HepG2 (cell line): ENCODE measurements around the gene LRPPRC. TPM values are rescaled to one million over a fixed set of nuclear protein-coding genes. Genes with fewer than 3 reads are reported as not detected.

Experiments used
- ATAC-seq: fragments of 200-7000 bp; cut with Tn5 transposase; 3 replicates; pipeline ENCODE4 v1.9.1; 2020; ENCODE audit warnings: mild to moderate bottlenecking, moderate library complexity
- BruUV-seq: library from RNA; stranded (reverse); fragments of 400-500 nt; replicated peaks from 2 replicates; lab custom pipeline; 2021; lab: Mats Ljungman, UMichigan
- CTCF ChIA-PET: fragments of 300-600 bp; formaldehyde crosslinking; extraction: SDS; loops from one replicate; lab custom pipeline; 2021; ENCODE audit warnings: low total read pairs, inconsistent platforms, low intra/inter-chr PET ratio; lab: Yijun Ruan, JAX
- POLR2A ChIA-PET: fragments of 350-600 bp; sonication (Branson Sonifier 250); formaldehyde crosslinking; loops from one replicate; lab custom pipeline; 2020; ENCODE audit warnings: antibody characterized with exemption, inconsistent platforms; lab: Yijun Ruan, JAX
- DNase-seq: peaks from one replicate; pipeline ENCODE4 v3.0.0-alpha.2; 2015; ENCODE audit warnings: low spot score
- FAIRE-seq: peaks from 3 replicates; lab custom pipeline; 2011; peaks lifted over from hg19 to GRCh38; lab: Jason Lieb, UNC
- H2AFZ ChIP-seq: one replicate; pipeline ENCODE4 v1.6.1; 2011; ENCODE audit warnings: low read length, inconsistent platforms
- H3K27ac ChIP-seq: fragments of 300-600 bp; 3 replicates; pipeline ENCODE4 v1.8.0; 2011; ENCODE audit warnings: mixed run types, mild to moderate bottlenecking, mixed read lengths, low read length, inconsistent platforms; ENCODE audit not compliant: insufficient read depth; ENCODE audit errors: extremely low read length
- H3K27me3 ChIP-seq, 2 experiments: fragments of 200-600 bp in 1 of 2; 2 replicates in 1 of 2; 3 replicates in 1 of 2; pipeline versions ENCODE4 v1.6.0 to v1.8.0; 2011; ENCODE audit warnings: low read length in 2 of 2, mild to moderate bottlenecking in 2 of 2, moderate library complexity in 2 of 2, inconsistent platforms in 1 of 2; ENCODE audit not compliant: insufficient read depth in 2 of 2, control insufficient read depth in 1 of 2
- H3K36me3 ChIP-seq, 2 experiments: fragments of 200-600 bp in 1 of 2; replicated peaks in 1 of 2; 2 replicates in 1 of 2; 3 replicates in 1 of 2; pipeline versions ENCODE4 v1.5.1 to v1.8.0; 2011; ENCODE audit warnings: low read length in 2 of 2, inconsistent platforms in 1 of 2; ENCODE audit not compliant: insufficient read depth in 2 of 2, control insufficient read depth in 1 of 2
- H3K4me1 ChIP-seq: 2 replicates; pipeline ENCODE4 v1.5.1; 2012; ENCODE audit warnings: low read length, inconsistent platforms; ENCODE audit not compliant: insufficient read depth
- H3K4me2 ChIP-seq: 2 replicates; pipeline ENCODE4 v1.6.0; 2011; ENCODE audit warnings: low read depth, low read length, inconsistent platforms
- H3K4me3 ChIP-seq, 3 experiments: fragments of 200-600 bp in 1 of 3; sonication (generic), shearing (Covaris generic) in 1 of 3; replicated peaks in 1 of 3; 2 replicates each; pipeline ENCODE4 v1.5.1; 2011 to 2016; ENCODE audit warnings: low read length in 3 of 3, inconsistent platforms in 2 of 3, low read depth in 2 of 3, mild to moderate bottlenecking in 2 of 3, control low read depth in 1 of 3, mixed read lengths in 1 of 3; ENCODE audit not compliant: insufficient read depth in 1 of 3
- H3K79me2 ChIP-seq: one replicate; pipeline ENCODE4 v1.6.1; 2011; ENCODE audit warnings: low read length, inconsistent platforms; ENCODE audit not compliant: insufficient read depth
- H3K9ac ChIP-seq: 2 replicates; pipeline ENCODE4 v1.6.0; 2011; ENCODE audit warnings: mild to moderate bottlenecking, low read depth, low read length, inconsistent platforms; ENCODE audit not compliant: insufficient read depth
- H3K9me3 ChIP-seq: 2 replicates; pipeline ENCODE4 v1.5.1; 2012; ENCODE audit warnings: mild to moderate bottlenecking, low read length
- H4K20me1 ChIP-seq: 2 replicates; pipeline ENCODE4 v1.6.0; 2011; ENCODE audit warnings: inconsistent platforms, mild to moderate bottlenecking, low read length, moderate library complexity; ENCODE audit not compliant: insufficient read depth
- ARNT ChIP-seq: fragments of 450-650 bp; IDR thresholded peaks from 2 replicates; pipeline ENCODE4 v1.6.1; 2017
- EZH2 ChIP-seq: conservative IDR thresholded peaks from 2 replicates; pipeline ENCODE4 v1.6.1; 2012; ENCODE audit warnings: mild to moderate bottlenecking, low read depth, low read length, moderate library complexity
- HNF4A ChIP-seq: sonication (generic); formaldehyde crosslinking; IDR thresholded peaks from 2 replicates; pipeline ENCODE4 v1.4.0; 2020; ENCODE audit warnings: missing genetic modification reagents
- KLF9 ChIP-seq: IDR thresholded peaks from 2 replicates; pipeline ENCODE4 v1.6.1; 2016; ENCODE audit warnings: low read depth
- MAFF ChIP-seq: IDR thresholded peaks from 2 replicates; pipeline ENCODE4 v1.6.1; 2011; ENCODE audit warnings: low read depth, low read length, improper control_type of control experiment
- RFX5 ChIP-seq: IDR thresholded peaks from 2 replicates; pipeline ENCODE4 v1.6.1; 2011; ENCODE audit warnings: low read depth, low read length, improper control_type of control experiment
- SOX6 ChIP-seq, 2 experiments: fragments of 450-650 bp in 1 of 2; sonication (generic) in 1 of 2; formaldehyde crosslinking in 1 of 2; IDR thresholded peaks; 2 replicates each; pipeline versions ENCODE4 v1.4.0 to v1.6.1; 2017 to 2020; ENCODE audit warnings: antibody characterized with exemption in 1 of 2, mild to moderate bottlenecking in 1 of 2, missing genetic modification reagents in 1 of 2
- SRSF1 ChIP-seq: fragments of 200-400 bp; formaldehyde crosslinking; optimal IDR thresholded peaks from 2 replicates; pipeline ENCODE3; 2017; ENCODE audit warnings: mild to moderate bottlenecking, low read depth, low read length, moderate library complexity
- ZNF138 ChIP-seq: sonication (generic); formaldehyde crosslinking; IDR thresholded peaks from 2 replicates; pipeline ENCODE4 v1.5.0; 2020; ENCODE audit warnings: mild to moderate bottlenecking, low read depth, missing genetic modification reagents
- ZNF256 ChIP-seq: sonication (generic); formaldehyde crosslinking; conservative IDR thresholded peaks from 2 replicates; pipeline ENCODE4 v1.4.0; 2020; ENCODE audit warnings: missing genetic modification reagents
- ZNF550 ChIP-seq: sonication (generic); formaldehyde crosslinking; IDR thresholded peaks from 2 replicates; pipeline ENCODE4 v1.4.0; 2020; ENCODE audit warnings: mild to moderate bottlenecking, missing genetic modification reagents, borderline replicate concordance
- ZNF558 ChIP-seq: sonication (generic); formaldehyde crosslinking; IDR thresholded peaks from 2 replicates; pipeline ENCODE4 v1.9.0; 2022; ENCODE audit warnings: mild to moderate bottlenecking, missing genetic modification reagents, borderline replicate concordance
- ZNF616 ChIP-seq: sonication (generic); formaldehyde crosslinking; IDR thresholded peaks from 2 replicates; pipeline ENCODE4 v1.5.0; 2020; ENCODE audit warnings: low read depth, mild to moderate bottlenecking, missing genetic modification reagents
- ZNF776 ChIP-seq: sonication (generic); formaldehyde crosslinking; IDR thresholded peaks from 2 replicates; pipeline ENCODE4 v1.4.0; 2020; ENCODE audit warnings: mild to moderate bottlenecking, missing genetic modification reagents
- ZSCAN31 ChIP-seq: sonication (generic); formaldehyde crosslinking; IDR thresholded peaks from 2 replicates; pipeline ENCODE4 v1.5.0; 2020; ENCODE audit warnings: low read depth, mild to moderate bottlenecking, missing genetic modification reagents
- WGBS: methylation state at CpG from one replicate; pipeline ENCODE4 v1.1.6; 2017; ENCODE audit warnings: low lambda C conversion rate; 5-methylcytosine and 5-hydroxymethylcytosine counted together
- in situ Hi-C: cut with HindIII; loops from 2 replicates; pipeline ENCODE4 v1.10.0; 2017; ENCODE audit warnings: low pct_unique_long_range_greater_than_20kb; ENCODE audit not compliant: extremely low pct_ligation_motif_present
- intact Hi-C: fragments of 100-400 bp; cut with micrococcal nuclease; formaldehyde crosslinking; loops from one replicate; pipeline ENCODE4 v1.10.0; 2022; ENCODE audit not compliant: unreplicated experiment
- polyA plus RNA-seq, 8 experiments: library from polyadenylated mRNA; depleted of rRNA in 3 of 8; stranded (reverse) in 7 of 8; unstranded in 1 of 8; fragments of >200 nt; fragmentation: Illumina TruSeq in 4 of 8; extraction: Trizol in 4 of 8; gene quantifications; 2 replicates each; pipeline versions ENCODE4 v1.2.1 to v1.2.3, GENCODE V29; 2011 to 2016; ENCODE audit warnings: low read depth in 4 of 8, missing spikeins in 1 of 8, mixed read lengths in 1 of 8; ENCODE audit not compliant: insufficient read depth in 1 of 8
- total RNA-seq, 5 experiments: library from RNA; depleted of rRNA; stranded (reverse); fragments of >200 nt; fragmentation: Illumina TruSeq; extraction: Trizol; gene quantifications; 2 replicates each; pipeline ENCODE4 v1.2.3, GENCODE V29; 2016; ENCODE audit warnings: low read depth in 1 of 5
- TF ChIP-seq, protein P1 (sequence below): sonication (generic); formaldehyde crosslinking; IDR thresholded peaks from 2 replicates; pipeline ENCODE4 v1.4.0; 2020; ENCODE audit warnings: missing genetic modification reagents; ENCODE audit errors: not compliant biosample characterization
- TF ChIP-seq, protein P2 (sequence below): sonication (generic); formaldehyde crosslinking; IDR thresholded peaks from 2 replicates; pipeline ENCODE4 v1.4.0; 2020; ENCODE audit warnings: missing genetic modification reagents
- TF ChIP-seq, protein P3 (sequence below): sonication (generic); formaldehyde crosslinking; IDR thresholded peaks from 2 replicates; pipeline ENCODE4 v1.5.1; 2020; ENCODE audit warnings: missing genetic modification reagents, mild to moderate bottlenecking, borderline replicate concordance

LRPPRC gene
- total and polyA plus RNA-seq, 2 of the 13 experiments (the other 11 are each of a cell fraction or from before 2014, with no cell fraction given), result 117 to 167 TPM

DNA sequence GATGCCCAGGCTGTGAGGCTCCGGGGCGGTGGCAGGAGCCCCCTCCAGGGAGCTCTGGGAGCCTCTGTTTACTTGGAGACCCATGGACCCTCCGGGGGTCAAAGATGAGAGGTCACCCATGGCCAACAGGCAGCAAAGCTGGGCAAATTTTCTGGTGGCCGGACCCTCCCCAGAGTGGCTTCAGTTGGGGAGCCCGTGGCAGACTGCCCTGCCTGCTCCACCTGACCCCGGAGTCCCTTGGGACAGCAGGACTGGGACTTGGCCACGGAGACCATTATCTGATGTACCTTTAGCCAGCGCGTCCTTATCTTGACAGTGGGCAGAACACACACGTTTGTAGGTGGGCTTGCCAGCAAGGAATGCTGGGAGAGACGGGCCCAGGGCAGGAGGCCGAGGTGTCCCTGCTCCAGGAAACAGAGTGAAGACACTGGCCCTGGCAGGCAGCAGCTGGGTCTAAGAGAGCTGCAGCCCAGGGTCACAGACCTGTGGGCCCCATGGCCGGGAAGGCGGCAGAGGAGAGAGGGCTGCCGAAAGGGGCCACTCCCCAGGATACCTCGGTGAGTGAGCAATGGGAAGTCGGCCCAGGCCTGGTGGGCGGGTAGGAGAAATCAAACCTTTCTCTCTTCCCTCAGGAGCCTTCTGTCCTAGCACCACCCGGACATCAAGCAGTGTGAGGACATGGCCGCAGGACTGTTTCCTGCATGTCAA, 157.1 kb downstream of the LRPPRC start, which contains the start of the genes ABCG5 and ABCG8 (continued):
- TF ChIP-seq RFX5 (no peak), HNF4A (peak; percentile 72)

DNA sequence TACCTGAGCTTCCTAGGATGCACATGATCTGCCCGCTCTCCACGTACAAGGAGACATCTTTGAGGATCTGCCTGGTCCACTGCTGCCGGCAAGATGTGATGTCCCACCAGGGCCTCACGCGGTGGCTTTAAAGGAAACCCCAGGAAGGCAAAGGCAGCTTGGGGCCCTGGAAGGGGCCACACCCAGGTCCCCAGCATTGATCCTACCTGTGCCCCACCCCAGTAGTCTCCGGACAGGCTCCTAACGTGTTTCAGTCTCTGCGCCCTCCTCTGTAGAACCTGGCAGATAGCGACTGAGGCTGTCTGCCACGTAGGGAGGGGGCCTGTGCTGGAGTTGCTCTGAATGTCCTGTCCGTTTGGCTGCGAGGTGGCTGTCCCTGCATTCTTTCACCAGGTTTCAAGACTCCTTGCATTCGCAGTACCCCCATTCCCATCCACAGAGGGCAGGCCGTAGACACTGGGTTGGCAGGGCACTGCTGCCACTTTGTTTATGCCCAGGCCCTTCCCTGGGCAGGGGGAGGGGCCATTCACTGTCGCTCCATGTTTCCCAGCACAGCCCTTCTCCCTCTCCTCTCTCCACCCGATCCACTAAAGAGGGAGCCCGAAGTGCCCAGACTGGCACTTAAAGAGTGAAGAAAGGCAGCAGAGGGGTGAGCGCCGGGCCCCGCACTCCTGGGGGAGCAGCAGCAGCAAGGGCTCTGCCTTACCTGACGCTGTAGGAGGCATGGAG, 157.8 kb downstream of the LRPPRC start:
- peaks cover 34% of the 10 kb centered on the region for H3K79me2 ChIP-seq
- H3K4me1 ChIP-seq, result peaks cover 50% of the 10 kb centered on the region
- BruUV-seq, result no TSS peak
- CTCF ChIA-PET, result no interaction called here
- ATAC-seq (peak; percentile 28), DNase-seq (no peak), FAIRE-seq (no peak)
- POLR2A ChIA-PET, result interaction anchor here (0.9 to 2.3 kb wide), 5 partner anchors 13 to 66 kb away, joined by 3 to 8 read pairs (median 3); no protein-coding TSS in a partner anchor
- 38% methylated on average over 15 of the region's 21 CpGs for WGBS
- in situ Hi-C loops (no loop called here), intact Hi-C loops (loop anchor here (2.0 kb wide), 1 partner anchor 29 kb away; no protein-coding TSS in a partner anchor)
- peak overlapping the region; percentile 79 for H3K9ac ChIP-seq
- H3K9me3 ChIP-seq, result no peaks in the 10 kb centered on the region
- no peaks in the 10 kb centered on the region for H4K20me1 ChIP-seq
- peak overlapping the region; percentile 89 for H3K4me2 ChIP-seq
- peak overlapping the region; percentile 38 for H2AFZ ChIP-seq
- peak overlapping the region; percentile 64 to 82 (median 79) for H3K4me3 ChIP-seq
- no peaks in the 10 kb centered on the region for H3K27me3 ChIP-seq
- H3K27ac ChIP-seq, result peak overlapping the region; percentile 78
- H3K36me3 ChIP-seq, result peaks cover 2 to 19% of the 10 kb centered on the region in 2 experiments; a peak in 3 of 5 replicates
- TF ChIP-seq ZNF776 (CRISPR knock-in tag) (no peak), MAFF (no peak), ZNF616 (no peak), ZNF138 (CRISPR knock-in tag) (no peak), ZSCAN31 (CRISPR knock-in tag) (no peak), ZNF256 (CRISPR knock-in tag) (no peak), ZNF550 (CRISPR knock-in tag) (no peak), ARNT (no peak), EZH2 (no peak), SOX6 (IDR thresholded peaks at IDR 0.05) (no peak), SOX6 (CRISPR knock-in tag; IDR thresholded peaks at IDR 0.05) (no peak), KLF9 (CRISPR knock-in tag) (0 out of 2 replicates have a peak, but pooled peaks have one; percentile 58), ZNF558 (no peak), SRSF1 (no peak)
- TF ChIP-seq, protein P1, sequence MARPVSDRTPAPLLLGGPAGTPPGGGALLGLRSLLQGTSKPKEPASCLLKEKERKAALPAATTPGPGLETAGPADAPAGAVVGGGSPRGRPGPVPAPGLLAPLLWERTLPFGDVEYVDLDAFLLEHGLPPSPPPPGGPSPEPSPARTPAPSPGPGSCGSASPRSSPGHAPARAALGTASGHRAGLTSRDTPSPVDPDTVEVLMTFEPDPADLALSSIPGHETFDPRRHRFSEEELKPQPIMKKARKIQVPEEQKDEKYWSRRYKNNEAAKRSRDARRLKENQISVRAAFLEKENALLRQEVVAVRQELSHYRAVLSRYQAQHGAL (CRISPR knock-in tag), result no peak
- TF ChIP-seq, protein P2, sequence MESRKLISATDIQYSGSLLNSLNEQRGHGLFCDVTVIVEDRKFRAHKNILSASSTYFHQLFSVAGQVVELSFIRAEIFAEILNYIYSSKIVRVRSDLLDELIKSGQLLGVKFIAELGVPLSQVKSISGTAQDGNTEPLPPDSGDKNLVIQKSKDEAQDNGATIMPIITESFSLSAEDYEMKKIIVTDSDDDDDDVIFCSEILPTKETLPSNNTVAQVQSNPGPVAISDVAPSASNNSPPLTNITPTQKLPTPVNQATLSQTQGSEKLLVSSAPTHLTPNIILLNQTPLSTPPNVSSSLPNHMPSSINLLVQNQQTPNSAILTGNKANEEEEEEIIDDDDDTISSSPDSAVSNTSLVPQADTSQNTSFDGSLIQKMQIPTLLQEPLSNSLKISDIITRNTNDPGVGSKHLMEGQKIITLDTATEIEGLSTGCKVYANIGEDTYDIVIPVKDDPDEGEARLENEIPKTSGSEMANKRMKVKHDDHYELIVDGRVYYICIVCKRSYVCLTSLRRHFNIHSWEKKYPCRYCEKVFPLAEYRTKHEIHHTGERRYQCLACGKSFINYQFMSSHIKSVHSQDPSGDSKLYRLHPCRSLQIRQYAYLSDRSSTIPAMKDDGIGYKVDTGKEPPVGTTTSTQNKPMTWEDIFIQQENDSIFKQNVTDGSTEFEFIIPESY (CRISPR knock-in tag), result no peak
- TF ChIP-seq, protein P3, sequence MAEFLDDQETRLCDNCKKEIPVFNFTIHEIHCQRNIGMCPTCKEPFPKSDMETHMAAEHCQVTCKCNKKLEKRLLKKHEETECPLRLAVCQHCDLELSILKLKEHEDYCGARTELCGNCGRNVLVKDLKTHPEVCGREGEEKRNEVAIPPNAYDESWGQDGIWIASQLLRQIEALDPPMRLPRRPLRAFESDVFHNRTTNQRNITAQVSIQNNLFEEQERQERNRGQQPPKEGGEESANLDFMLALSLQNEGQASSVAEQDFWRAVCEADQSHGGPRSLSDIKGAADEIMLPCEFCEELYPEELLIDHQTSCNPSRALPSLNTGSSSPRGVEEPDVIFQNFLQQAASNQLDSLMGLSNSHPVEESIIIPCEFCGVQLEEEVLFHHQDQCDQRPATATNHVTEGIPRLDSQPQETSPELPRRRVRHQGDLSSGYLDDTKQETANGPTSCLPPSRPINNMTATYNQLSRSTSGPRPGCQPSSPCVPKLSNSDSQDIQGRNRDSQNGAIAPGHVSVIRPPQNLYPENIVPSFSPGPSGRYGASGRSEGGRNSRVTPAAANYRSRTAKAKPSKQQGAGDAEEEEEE (CRISPR knock-in tag), result no peak
